ENCODE measurements around the gene S100A5. TPM values are rescaled to one million over a fixed set of nuclear protein-coding genes. Genes with fewer than 3 reads are reported as not detected.

Gene S100A5
- total RNA-seq, 1 donor from 2014 or later: not detected

DNA sequence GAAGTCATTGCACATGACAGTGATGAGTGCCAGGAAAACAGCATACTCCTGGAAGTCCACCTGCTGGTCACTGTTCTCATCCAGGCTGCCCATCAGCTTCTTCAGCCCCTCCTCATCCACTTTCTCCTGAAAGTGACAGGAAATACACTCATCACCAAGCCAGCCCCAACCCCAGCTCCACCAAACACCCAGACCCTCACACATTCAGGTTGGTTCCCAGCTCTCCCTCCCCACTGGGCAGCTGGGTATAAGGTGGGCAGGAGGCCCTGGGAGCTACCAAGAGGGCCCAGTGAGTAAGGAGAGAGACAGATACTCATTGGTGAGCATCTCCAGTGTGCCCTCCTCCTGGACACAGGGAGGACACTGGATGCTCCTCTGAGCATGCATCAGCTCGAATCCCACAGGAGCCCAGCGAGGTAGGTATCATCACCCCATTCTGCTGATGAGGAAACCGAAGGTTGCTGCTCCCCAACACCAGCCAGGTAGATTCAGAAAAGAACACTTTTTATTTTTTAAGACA lies 20.8 kb upstream of the S100A5 start:
- no peak for DNase-seq (ENCODE audit: low spot score)
- TF ChIP-seq CTCF (IDR thresholded peaks at IDR 0.05; ENCODE audit: unreplicated experiment): no peak
- H3K4me1 Mint-ChIP-seq (ENCODE audit: unreplicated experiment): peaks cover 7% of the 10 kb centered on the region
- no peak overlapping the region for H3K4me3 Mint-ChIP-seq (ENCODE audit: unreplicated experiment)
- H3K9me3 Mint-ChIP-seq (ENCODE audit: unreplicated experiment): no peaks in the 10 kb centered on the region
- no peak overlapping the region for H3K27ac Mint-ChIP-seq (ENCODE audit: unreplicated experiment)
- H3K27me3 Mint-ChIP-seq (ENCODE audit: unreplicated experiment): peaks cover 5% of the 10 kb centered on the region
- no peaks in the 10 kb centered on the region for H3K36me3 Mint-ChIP-seq (ENCODE audit: low read depth, unreplicated experiment)

- Mint-ChIP-seq H3K4me1 (ENCODE audit: unreplicated experiment) (peaks cover 3% of the 10 kb centered on the region), H3K27ac (ENCODE audit: unreplicated experiment) (no peak overlapping the region), H3K36me3 (ENCODE audit: low read depth, unreplicated experiment) (no peaks in the 10 kb centered on the region), H3K4me3 (ENCODE audit: unreplicated experiment) (no peak overlapping the region), H3K27me3 (ENCODE audit: unreplicated experiment) (peaks cover 4% of the 10 kb centered on the region), H3K9me3 (ENCODE audit: unreplicated experiment) (no peaks in the 10 kb centered on the region)
- TF ChIP-seq CTCF (IDR thresholded peaks at IDR 0.05; ENCODE audit: unreplicated experiment): no peak
- DNase-seq (ENCODE audit: low spot score): no peak
These were observed 20.2 kb upstream of the S100A5 start for GRCh38 chr1:153560771-153561465.

DNA sequence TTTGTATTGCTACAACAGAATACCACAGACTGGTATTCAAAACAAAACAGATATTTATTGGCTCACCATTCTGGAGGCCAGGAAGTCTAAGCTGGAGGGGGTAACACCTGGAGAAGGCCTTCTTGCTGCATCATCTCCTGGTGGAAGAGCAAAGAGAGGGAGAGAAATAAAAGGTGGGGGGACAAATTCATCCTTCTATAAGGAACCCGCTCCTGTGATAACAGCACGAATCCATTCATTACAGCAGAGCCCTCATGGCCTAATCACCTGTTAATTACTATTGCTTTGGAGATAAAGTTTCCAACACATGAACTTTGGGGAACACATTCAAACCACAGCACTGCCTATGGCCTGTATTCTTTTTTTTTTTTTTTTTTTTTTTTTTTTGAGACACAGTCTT lies 19.5 kb upstream of the S100A5 start:
- no peaks in the 10 kb centered on the region for H3K9me3 Mint-ChIP-seq (ENCODE audit: unreplicated experiment)
- H3K36me3 Mint-ChIP-seq (ENCODE audit: low read depth, unreplicated experiment): no peaks in the 10 kb centered on the region
- H3K4me1 Mint-ChIP-seq (ENCODE audit: unreplicated experiment): peaks cover 3% of the 10 kb centered on the region
- H3K4me3 Mint-ChIP-seq (ENCODE audit: unreplicated experiment): no peak overlapping the region
- TF ChIP-seq CTCF (IDR thresholded peaks at IDR 0.05; ENCODE audit: unreplicated experiment): no peak
- no peak for DNase-seq (ENCODE audit: low spot score)
- H3K27me3 Mint-ChIP-seq (ENCODE audit: unreplicated experiment): peaks cover 4% of the 10 kb centered on the region
- peak overlapping the region; percentile 48 for H3K27ac Mint-ChIP-seq (ENCODE audit: unreplicated experiment)

- Mint-ChIP-seq H3K4me3 (ENCODE audit: unreplicated experiment) (no peak overlapping the region), H3K9me3 (ENCODE audit: unreplicated experiment) (no peaks in the 10 kb centered on the region), H3K36me3 (ENCODE audit: low read depth, unreplicated experiment) (no peaks in the 10 kb centered on the region), H3K4me1 (ENCODE audit: unreplicated experiment) (peaks cover 21% of the 10 kb centered on the region), H3K27ac (ENCODE audit: unreplicated experiment) (no peak overlapping the region), H3K27me3 (ENCODE audit: unreplicated experiment) (peaks cover 5% of the 10 kb centered on the region)
- TF ChIP-seq CTCF (IDR thresholded peaks at IDR 0.05; ENCODE audit: unreplicated experiment): no peak
- DNase-seq (ENCODE audit: low spot score): no peak
These were observed 17.1 kb upstream of the S100A5 start for GRCh38 chr1:153557877-153558276.

DNA sequence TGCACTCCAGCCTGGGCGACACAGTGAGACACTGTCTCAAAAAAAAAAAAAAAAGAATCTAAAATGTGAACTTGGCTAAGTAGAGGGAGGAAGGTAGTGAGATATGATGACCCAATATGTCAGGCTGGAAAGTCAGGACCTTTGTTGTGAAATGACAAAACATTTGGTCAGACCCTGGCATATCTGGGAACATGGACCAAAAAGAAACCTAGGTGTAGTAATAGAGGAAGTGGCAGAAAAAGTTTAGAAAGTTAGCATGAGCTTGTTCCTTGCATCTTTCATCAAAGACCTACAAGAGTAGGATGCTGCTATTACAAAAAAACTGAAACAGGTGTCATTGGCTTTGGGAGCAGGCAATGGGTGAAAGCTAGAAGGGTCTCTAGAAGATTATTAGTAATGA lies 15.6 kb upstream of the S100A5 start:
- H3K9me3 Mint-ChIP-seq (ENCODE audit: unreplicated experiment): no peaks in the 10 kb centered on the region
- H3K4me3 Mint-ChIP-seq (ENCODE audit: unreplicated experiment): no peak overlapping the region
- peaks cover 5% of the 10 kb centered on the region for H3K27me3 Mint-ChIP-seq (ENCODE audit: unreplicated experiment)
- TF ChIP-seq CTCF (IDR thresholded peaks at IDR 0.05; ENCODE audit: unreplicated experiment): no peak
- H3K36me3 Mint-ChIP-seq (ENCODE audit: low read depth, unreplicated experiment): no peaks in the 10 kb centered on the region
- peaks cover 21% of the 10 kb centered on the region for H3K4me1 Mint-ChIP-seq (ENCODE audit: unreplicated experiment)
- H3K27ac Mint-ChIP-seq (ENCODE audit: unreplicated experiment): no peak overlapping the region
- no peak for DNase-seq (ENCODE audit: low spot score)

Data from endothelial cell (in vitro differentiated cells).